ENCODE data around the gene SFN.

DNA sequence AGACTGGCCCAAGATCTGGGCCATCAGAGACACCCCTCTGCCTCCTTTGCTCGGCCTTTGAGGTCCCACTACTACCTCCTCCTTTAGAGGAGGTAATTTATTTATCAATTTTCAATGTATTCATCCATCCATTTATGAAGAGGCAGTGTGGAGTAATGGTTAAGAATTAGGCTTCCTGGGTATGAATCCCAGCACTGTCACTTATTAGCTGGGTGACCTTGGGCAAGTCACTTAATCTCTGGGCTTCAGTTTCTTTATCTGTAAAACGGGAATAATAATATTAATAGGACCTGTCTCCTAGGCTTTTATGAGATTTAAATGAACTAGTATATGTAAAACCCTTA is 49.2 kb downstream of the SFN start:
- no peak for TF ChIP-seq CTCF (IDR thresholded peaks at IDR 0.05)
- TF ChIP-seq EZH2 (IDR thresholded peaks at IDR 0.05; ENCODE audit: borderline replicate concordance, insufficient read depth, low read depth, low read length, poor library complexity, severe bottlenecking), result no peak
